Measurements from ENCODE around the gene OR4C11. TPM values are rescaled to one million over a fixed set of nuclear protein-coding genes. Genes with fewer than 3 reads are reported as not detected.

The OR4C11 gene
- total and polyA plus RNA-seq, 2 of the 4 experiments (the other 2 are of a cell fraction) = not detected

- no TSS peak for BruUV-seq (replicated peaks)
- in situ Hi-C loops (cut with MboI; ENCODE audit: low sequenced_read_pairs) (no loop called here), dilution Hi-C loops (cut with HindIII; ENCODE audit: low sequenced_read_pairs, unreplicated experiment) (no loop called here), intact Hi-C loops (cut with micrococcal nuclease) (no loop called here)
- H3K27ac ChIP-seq (ENCODE audit: insufficient read depth, low read length) = no peak overlapping the region
- H2AK9ac ChIP-seq (replicated peaks; ENCODE audit: low read depth, low read length, poor library complexity) = no peak overlapping the region
- H2AK5ac ChIP-seq (ENCODE audit: low read depth, low read length) = no peak overlapping the region
- H2BK120ac ChIP-seq (ENCODE audit: low read depth, low read length) = no peak overlapping the region
- no peak overlapping the region for H3K23ac ChIP-seq (ENCODE audit: low read depth, low read length)
- no peaks in the 10 kb centered on the region for H3K9me1 ChIP-seq (ENCODE audit: insufficient read depth, low read length)
- DNase-seq (no peak), ATAC-seq (ENCODE audit: low read depth) (no peak)
- H2AFZ ChIP-seq (replicated peaks; ENCODE audit: low read length, poor library complexity) = no peak overlapping the region
- TF ChIP-seq BHLHE40 (IDR thresholded peaks at IDR 0.05; ENCODE audit: low read depth, low read length) = no peak
- no peak for TF ChIP-seq RAD21 (IDR thresholded peaks at IDR 0.05; ENCODE audit: low read length)
- TF ChIP-seq FOS (IDR thresholded peaks at IDR 0.05; ENCODE audit: low read depth, low read length) = no peak
- TF ChIP-seq ELK1 (IDR thresholded peaks at IDR 0.05; ENCODE audit: borderline replicate concordance, low read depth, low read length) = no peak
- no peak for TF ChIP-seq CHD1 (IDR thresholded peaks at IDR 0.05; ENCODE audit: low read depth, low read length)
- TF ChIP-seq SMC3 (IDR thresholded peaks at IDR 0.05; ENCODE audit: low read depth, low read length) = no peak
- H2BK20ac ChIP-seq (ENCODE audit: low read depth, low read length) = no peak overlapping the region
- POLR2A ChIA-PET (ENCODE audit: unreplicated experiment) = no interaction called here
- no peak overlapping the region for H3K9ac ChIP-seq (ENCODE audit: low read depth, low read length)
- WGBS, 2 experiments (ENCODE audit: extremely low coverage in 2 of 2, insufficient read length in 1 of 2) = no CpG with 5 or more reads among the region's 1 CpG
- no peaks in the 10 kb centered on the region for H4K20me1 ChIP-seq (ENCODE audit: insufficient read depth, low read length)
- no peak overlapping the region for H3K14ac ChIP-seq (replicated peaks; ENCODE audit: low read depth, low read length)
- no peak overlapping the region for H4K91ac ChIP-seq (ENCODE audit: insufficient read depth, low read depth, low read length)
- no peak overlapping the region for H4K5ac ChIP-seq (ENCODE audit: low read depth, low read length)
- no peak overlapping the region for H4K8ac ChIP-seq (ENCODE audit: low read depth in 2 of 2, low read length in 2 of 2)
- peaks cover 4% of the 10 kb centered on the region for H3K9me3 ChIP-seq (ENCODE audit: control insufficient read depth, insufficient read depth, low read length)
- no peak overlapping the region for H2BK5ac ChIP-seq (ENCODE audit: low read depth, low read length, poor library complexity, severe bottlenecking)
- H3K4ac ChIP-seq (ENCODE audit: low read depth, low read length) = no peak overlapping the region
- no peaks in the 10 kb centered on the region for H3K4me1 ChIP-seq (ENCODE audit: control insufficient read depth, insufficient read depth, low read length)
- H3K56ac ChIP-seq (ENCODE audit: extremely low read depth, insufficient read depth, low read length) = no peak overlapping the region
- no peaks in the 10 kb centered on the region for H3K27me3 ChIP-seq (ENCODE audit: control insufficient read depth, insufficient read depth, low read length)
- no peaks in the 10 kb centered on the region for H3K36me3 ChIP-seq (ENCODE audit: control insufficient read depth, insufficient read depth, low read length)
- no peaks in the 10 kb centered on the region for H3K79me1 ChIP-seq (ENCODE audit: low read depth in 1 of 2, low read length in 2 of 2)
- CTCF ChIA-PET = no interaction called here
- no peak overlapping the region for H3K18ac ChIP-seq (ENCODE audit: low read depth, low read length)
- H3K4me2 ChIP-seq (ENCODE audit: low read depth, low read length) = no peak overlapping the region
- H2BK15ac ChIP-seq (ENCODE audit: low read depth, low read length) = no peak overlapping the region
- H3K4me3 ChIP-seq (ENCODE audit: insufficient read depth, low read depth, low read length) = no peak overlapping the region
Observed at GRCh38 chr11:55624531-55624930, 17.1 kb upstream of the OR4C11 start.
